CD14-positive monocyte (primary cell): ENCODE measurements around the gene USP54. TPM values are rescaled to one million over a fixed set of nuclear protein-coding genes. Genes with fewer than 3 reads are reported as not detected.

ENCODE experiments used
- DNase-seq, 3 donors: peaks; one replicate each; pipeline ENCODE4 v3.0.0-alpha.2; 2011 to 2022
- H2AFZ ChIP-seq: 2 replicates; pipeline ENCODE4 v1.6.0; 2012; ENCODE audit warnings: mild to moderate bottlenecking, low read depth, low read length, inconsistent platforms; ENCODE audit not compliant: insufficient read depth, poor library complexity, severe bottlenecking
- H3K27ac ChIP-seq, 2 donors: 1 replicate in 1 of 2; 2 replicates in 1 of 2; pipeline ENCODE4 v1.5.1; 2012 to 2013; ENCODE audit warnings: low read length in 2 of 2, control low read depth in 1 of 2, inconsistent platforms in 1 of 2, low read depth in 1 of 2, mild to moderate bottlenecking in 1 of 2
- H3K27me3 ChIP-seq, 2 donors: one replicate each; pipeline versions ENCODE4 v1.6.0 to v1.6.1; 2011 to 2013; ENCODE audit warnings: low read length in 2 of 2; ENCODE audit not compliant: control insufficient read depth in 2 of 2, insufficient read depth in 2 of 2
- H3K36me3 ChIP-seq, 2 donors: replicated peaks in 1 of 2; 1 replicate in 1 of 2; 2 replicates in 1 of 2; pipeline versions ENCODE4 v1.5.1 to v1.6.1; 2012 to 2013; ENCODE audit warnings: low read length in 2 of 2, control low read depth in 1 of 2, inconsistent platforms in 1 of 2, mild to moderate bottlenecking in 1 of 2; ENCODE audit not compliant: insufficient read depth in 2 of 2, control insufficient read depth in 1 of 2
- H3K4me1 ChIP-seq, 2 donors: 1 replicate in 1 of 2; 2 replicates in 1 of 2; pipeline versions ENCODE4 v1.5.1 to v1.6.1; 2012 to 2013; ENCODE audit warnings: low read length in 2 of 2, control low read depth in 1 of 2, inconsistent platforms in 1 of 2, mild to moderate bottlenecking in 1 of 2, moderate library complexity in 1 of 2; ENCODE audit not compliant: insufficient read depth in 2 of 2, control insufficient read depth in 1 of 2
- H3K4me2 ChIP-seq: replicated peaks from 2 replicates; pipeline ENCODE3; 2012; ENCODE audit warnings: low read length, moderate library complexity, mild to moderate bottlenecking; ENCODE audit not compliant: poor library complexity, severe bottlenecking; ENCODE audit errors: extremely low read depth
- H3K4me3 ChIP-seq, 3 experiments: fragments of 200-600 bp in 1 of 3; sonication (generic) in 1 of 3; replicated peaks in 1 of 3; 1 replicate in 2 of 3; 2 replicates in 1 of 3; pipeline ENCODE4 v1.5.1; 2011 to 2013; ENCODE audit warnings: low read length in 3 of 3, mild to moderate bottlenecking in 3 of 3, control low read depth in 2 of 3, low read depth in 2 of 3, inconsistent platforms in 1 of 3, moderate library complexity in 1 of 3
- H3K79me2 ChIP-seq: 2 replicates; pipeline ENCODE4 v1.6.0; 2012; ENCODE audit warnings: mild to moderate bottlenecking, control low read depth, inconsistent platforms, low read length, moderate library complexity; ENCODE audit not compliant: insufficient read depth
- H3K9ac ChIP-seq: 2 replicates; pipeline ENCODE4 v1.6.0; 2017; ENCODE audit warnings: low read length, mild to moderate bottlenecking; ENCODE audit not compliant: insufficient read depth, poor library complexity, severe bottlenecking
- H3K9me3 ChIP-seq, 2 donors: replicated peaks in 1 of 2; 1 replicate in 1 of 2; 2 replicates in 1 of 2; pipeline versions ENCODE4 v1.5.1 to v1.6.1; 2012 to 2013; ENCODE audit warnings: low read length in 2 of 2, control low read depth in 1 of 2; ENCODE audit not compliant: control insufficient read depth in 1 of 2, insufficient read depth in 1 of 2
- H4K20me1 ChIP-seq: 2 replicates; pipeline ENCODE4 v1.6.0; 2012; ENCODE audit warnings: mild to moderate bottlenecking, low read length, control low read depth, moderate library complexity; ENCODE audit not compliant: insufficient read depth
- H3K27ac Mint-ChIP-seq, 7 donors: one replicate each; pipeline ENCODE4 v1.8.0; 2020; ENCODE audit warnings: mild to moderate bottlenecking in 7 of 7, mixed read lengths in 7 of 7, moderate library complexity in 6 of 7, inconsistent platforms in 2 of 7
- H3K27me3 Mint-ChIP-seq, 3 donors: one replicate each; pipeline ENCODE4 v1.8.0; 2021 to 2022; ENCODE audit warnings: low read depth in 3 of 3, mild to moderate bottlenecking in 3 of 3, mixed read lengths in 3 of 3, moderate library complexity in 3 of 3, inconsistent platforms in 1 of 3
- H3K36me3 Mint-ChIP-seq, 2 donors: one replicate each; pipeline ENCODE4 v1.8.0; 2020; ENCODE audit warnings: mixed read lengths in 2 of 2, inconsistent platforms in 1 of 2, mild to moderate bottlenecking in 1 of 2
- H3K4me1 Mint-ChIP-seq: one replicate; pipeline ENCODE4 v1.8.0; 2020; ENCODE audit warnings: mild to moderate bottlenecking, mixed read lengths
- H3K4me3 Mint-ChIP-seq, 2 donors: one replicate each; pipeline ENCODE4 v1.8.0; 2020; ENCODE audit warnings: mild to moderate bottlenecking in 2 of 2, mixed read lengths in 2 of 2, moderate library complexity in 1 of 2
- H3K9me3 Mint-ChIP-seq, 7 donors: one replicate each; pipeline ENCODE4 v1.8.0; 2020 to 2022; ENCODE audit warnings: mixed read lengths in 7 of 7, mild to moderate bottlenecking in 6 of 7, moderate library complexity in 6 of 7, inconsistent platforms in 2 of 7
- CTCF ChIP-seq: fragments of 200-600 bp; IDR thresholded peaks from one replicate; pipeline ENCODE4 v1.8.0; 2022; ENCODE audit warnings: antibody characterized with exemption, mild to moderate bottlenecking
- WGBS: methylation state at CpG from one replicate; pipeline ENCODE4 v1.1.5; 2013; ENCODE audit warnings: missing lambda C conversion rate; ENCODE audit not compliant: insufficient coverage; 5-methylcytosine and 5-hydroxymethylcytosine counted together
- intact Hi-C, 2 donors: fragments of 100-400 bp; cut with micrococcal nuclease; formaldehyde crosslinking; loops; one replicate each; pipeline versions ENCODE4 v1.15.0 to v1.15.1; 2023
- polyA plus RNA-seq, 3 donors: library from polyadenylated mRNA; depleted of rRNA in 1 of 3; unstranded in 2 of 3; stranded (reverse) in 1 of 3; fragments of 300-500 nt in 2 of 3; fragments of >200 nt in 1 of 3; fragmentation: Illumina TruSeq in 2 of 3; gene quantifications; 1 replicate in 2 of 3; 2 replicates in 1 of 3; pipeline ENCODE4 v1.2.3, GENCODE V29; 2012 to 2021

USP54 gene
- polyA plus RNA-seq, 3 donors, result 0.28 to 2.4 (median 0.55) TPM

GRCh38 chr10:73465978-73466726, 125.0 kb downstream of the USP54 start:
- H3K27me3 ChIP-seq, result no peaks in the 10 kb centered on the region
- H3K9me3 ChIP-seq, result no peaks in the 10 kb centered on the region
- no peaks in the 10 kb centered on the region for H3K4me1 ChIP-seq
- no peaks in the 10 kb centered on the region for H3K79me2 ChIP-seq
- no peak overlapping the region for H3K27ac ChIP-seq
- peaks cover 70 to 86% of the 10 kb centered on the region in 2 donors for H3K36me3 Mint-ChIP-seq
- no peak overlapping the region for H2AFZ ChIP-seq
- H3K4me1 Mint-ChIP-seq, result peaks cover 2% of the 10 kb centered on the region
- TF ChIP-seq CTCF, result no peak
- peaks cover 69 to 97% of the 10 kb centered on the region in 2 donors for H3K36me3 ChIP-seq
- no peak overlapping the region for H3K4me2 ChIP-seq
- H3K4me3 Mint-ChIP-seq, result no peak overlapping the region
- H3K27me3 Mint-ChIP-seq, result peaks cover 0 to 1% (median 0%) of the 10 kb centered on the region in 3 donors
- intact Hi-C loops, result no loop called here
- no CpG with 5 or more reads among the region's 2 CpGs for WGBS
- H4K20me1 ChIP-seq, result no peaks in the 10 kb centered on the region
- no peak for DNase-seq
- no peaks in the 10 kb centered on the region for H3K9me3 Mint-ChIP-seq
- H3K27ac Mint-ChIP-seq, result no peak overlapping the region
- no peak overlapping the region for H3K4me3 ChIP-seq
- no peak overlapping the region for H3K9ac ChIP-seq

- H4K20me1 ChIP-seq, result no peaks in the 10 kb centered on the region
- Mint-ChIP-seq H3K9me3 (no peaks in the 10 kb centered on the region), H3K27ac (peak overlapping the region in 1 of 7 donors; percentile 17), H3K4me1 (no peaks in the 10 kb centered on the region), H3K4me3 (no peak overlapping the region), H3K36me3 (peaks cover 49 to 72% of the 10 kb centered on the region in 2 donors), H3K27me3 (peaks cover 0 to 1% (median 0%) of the 10 kb centered on the region in 3 donors)
- H3K4me3 ChIP-seq, result no peak overlapping the region
- no peak overlapping the region for H3K27ac ChIP-seq
- H3K36me3 ChIP-seq, result peaks cover 40 to 85% of the 10 kb centered on the region in 2 donors
- H3K9ac ChIP-seq, result no peak overlapping the region
- H3K79me2 ChIP-seq, result no peaks in the 10 kb centered on the region
- no peak overlapping the region for H2AFZ ChIP-seq
- no peak for DNase-seq
- intact Hi-C loops, result no loop called here
- H3K27me3 ChIP-seq, result no peaks in the 10 kb centered on the region
- no peak overlapping the region for H3K4me2 ChIP-seq
- no peaks in the 10 kb centered on the region for H3K9me3 ChIP-seq
- no peaks in the 10 kb centered on the region for H3K4me1 ChIP-seq
- TF ChIP-seq CTCF, result no peak
- 100% methylated on average over 3 of the region's 4 CpGs for WGBS
Measured at GRCh38 chr10:73460897-73461296, 130.2 kb downstream of the USP54 start.
